HepG2 (cell line): ENCODE data around the gene NPTXR. TPM values are rescaled to one million over a fixed set of nuclear protein-coding genes. Genes with fewer than 3 reads are reported as not detected.

ENCODE experiments used
- ATAC-seq: fragments of 200-7000 bp; cut with Tn5 transposase; 3 replicates; pipeline ENCODE4 v1.9.1; 2020; ENCODE audit warnings: mild to moderate bottlenecking, moderate library complexity
- BruUV-seq: library from RNA; stranded (reverse); fragments of 400-500 nt; replicated peaks from 2 replicates; lab custom pipeline; 2021; lab: Mats Ljungman, UMichigan
- CTCF ChIA-PET: fragments of 300-600 bp; formaldehyde crosslinking; extraction: SDS; loops from one replicate; lab custom pipeline; 2021; ENCODE audit warnings: low total read pairs, inconsistent platforms, low intra/inter-chr PET ratio; lab: Yijun Ruan, JAX
- POLR2A ChIA-PET: fragments of 350-600 bp; sonication (Branson Sonifier 250); formaldehyde crosslinking; loops from one replicate; lab custom pipeline; 2020; ENCODE audit warnings: antibody characterized with exemption, inconsistent platforms; lab: Yijun Ruan, JAX
- DNase-seq: peaks from one replicate; pipeline ENCODE4 v3.0.0-alpha.2; 2015; ENCODE audit warnings: low spot score
- FAIRE-seq: peaks from 3 replicates; lab custom pipeline; 2011; peaks lifted over from hg19 to GRCh38; lab: Jason Lieb, UNC
- H2AFZ ChIP-seq: one replicate; pipeline ENCODE4 v1.6.1; 2011; ENCODE audit warnings: low read length, inconsistent platforms
- H3K27ac ChIP-seq: fragments of 300-600 bp; 3 replicates; pipeline ENCODE4 v1.8.0; 2011; ENCODE audit warnings: mixed run types, mild to moderate bottlenecking, mixed read lengths, low read length, inconsistent platforms; ENCODE audit not compliant: insufficient read depth; ENCODE audit errors: extremely low read length
- H3K27me3 ChIP-seq, 2 experiments: fragments of 200-600 bp in 1 of 2; 2 replicates in 1 of 2; 3 replicates in 1 of 2; pipeline versions ENCODE4 v1.6.0 to v1.8.0; 2011; ENCODE audit warnings: low read length in 2 of 2, mild to moderate bottlenecking in 2 of 2, moderate library complexity in 2 of 2, inconsistent platforms in 1 of 2; ENCODE audit not compliant: insufficient read depth in 2 of 2, control insufficient read depth in 1 of 2
- H3K36me3 ChIP-seq, 2 experiments: fragments of 200-600 bp in 1 of 2; replicated peaks in 1 of 2; 2 replicates in 1 of 2; 3 replicates in 1 of 2; pipeline versions ENCODE4 v1.5.1 to v1.8.0; 2011; ENCODE audit warnings: low read length in 2 of 2, inconsistent platforms in 1 of 2; ENCODE audit not compliant: insufficient read depth in 2 of 2, control insufficient read depth in 1 of 2
- H3K4me1 ChIP-seq: 2 replicates; pipeline ENCODE4 v1.5.1; 2012; ENCODE audit warnings: low read length, inconsistent platforms; ENCODE audit not compliant: insufficient read depth
- H3K4me2 ChIP-seq: 2 replicates; pipeline ENCODE4 v1.6.0; 2011; ENCODE audit warnings: low read depth, low read length, inconsistent platforms
- H3K4me3 ChIP-seq, 3 experiments: fragments of 200-600 bp in 1 of 3; sonication (generic), shearing (Covaris generic) in 1 of 3; replicated peaks in 1 of 3; 2 replicates each; pipeline ENCODE4 v1.5.1; 2011 to 2016; ENCODE audit warnings: low read length in 3 of 3, inconsistent platforms in 2 of 3, low read depth in 2 of 3, mild to moderate bottlenecking in 2 of 3, control low read depth in 1 of 3, mixed read lengths in 1 of 3; ENCODE audit not compliant: insufficient read depth in 1 of 3
- H3K79me2 ChIP-seq: one replicate; pipeline ENCODE4 v1.6.1; 2011; ENCODE audit warnings: low read length, inconsistent platforms; ENCODE audit not compliant: insufficient read depth
- H3K9ac ChIP-seq: 2 replicates; pipeline ENCODE4 v1.6.0; 2011; ENCODE audit warnings: mild to moderate bottlenecking, low read depth, low read length, inconsistent platforms; ENCODE audit not compliant: insufficient read depth
- H3K9me3 ChIP-seq: 2 replicates; pipeline ENCODE4 v1.5.1; 2012; ENCODE audit warnings: mild to moderate bottlenecking, low read length
- H4K20me1 ChIP-seq: 2 replicates; pipeline ENCODE4 v1.6.0; 2011; ENCODE audit warnings: inconsistent platforms, mild to moderate bottlenecking, low read length, moderate library complexity; ENCODE audit not compliant: insufficient read depth
- NFYB ChIP-seq: sonication (generic); formaldehyde crosslinking; IDR thresholded peaks from 2 replicates; pipeline ENCODE4 v1.4.0; 2020; ENCODE audit warnings: missing genetic modification reagents
- PAX8 ChIP-seq: sonication (generic); formaldehyde crosslinking; IDR thresholded peaks from 2 replicates; pipeline ENCODE4 v1.8.0; 2022; ENCODE audit warnings: mild to moderate bottlenecking, missing genetic modification reagents, borderline replicate concordance
- PHB2 ChIP-seq: fragments of 450-650 bp; IDR thresholded peaks from 2 replicates; pipeline ENCODE4 v1.6.1; 2018; ENCODE audit not compliant: partially characterized antibody
- SOX6 ChIP-seq, 2 experiments: fragments of 450-650 bp in 1 of 2; sonication (generic) in 1 of 2; formaldehyde crosslinking in 1 of 2; IDR thresholded peaks; 2 replicates each; pipeline versions ENCODE4 v1.4.0 to v1.6.1; 2017 to 2020; ENCODE audit warnings: antibody characterized with exemption in 1 of 2, mild to moderate bottlenecking in 1 of 2, missing genetic modification reagents in 1 of 2
- SYNCRIP ChIP-seq: fragments of 200-400 bp; formaldehyde crosslinking; IDR thresholded peaks from 2 replicates; pipeline ENCODE4 v1.6.1; 2018; ENCODE audit warnings: mild to moderate bottlenecking, low read depth, low read length; ENCODE audit not compliant: insufficient read depth
- YY1 ChIP-seq: IDR thresholded peaks from 2 replicates; pipeline ENCODE4 v1.6.1; 2011; ENCODE audit warnings: low read length, low read depth, moderate library complexity, mild to moderate bottlenecking; ENCODE audit not compliant: insufficient read depth, insufficient replicate concordance
- ZFP36L1 ChIP-seq: sonication (generic); formaldehyde crosslinking; IDR thresholded peaks from 2 replicates; pipeline ENCODE4 v1.8.0; 2022; ENCODE audit warnings: mild to moderate bottlenecking, missing genetic modification reagents, moderate library complexity
- ZNF160 ChIP-seq: sonication (generic); formaldehyde crosslinking; IDR thresholded peaks from 2 replicates; pipeline ENCODE4 v1.8.0; 2022; ENCODE audit warnings: mild to moderate bottlenecking, inconsistent platforms, missing genetic modification reagents
- ZNF550 ChIP-seq: sonication (generic); formaldehyde crosslinking; IDR thresholded peaks from 2 replicates; pipeline ENCODE4 v1.4.0; 2020; ENCODE audit warnings: mild to moderate bottlenecking, missing genetic modification reagents, borderline replicate concordance
- ZNF710 ChIP-seq: sonication (generic); formaldehyde crosslinking; IDR thresholded peaks from 2 replicates; pipeline ENCODE4 v1.5.0; 2020; ENCODE audit warnings: mild to moderate bottlenecking, missing genetic modification reagents, borderline replicate concordance
- WGBS: methylation state at CpG from one replicate; pipeline ENCODE4 v1.1.6; 2017; ENCODE audit warnings: low lambda C conversion rate; 5-methylcytosine and 5-hydroxymethylcytosine counted together
- in situ Hi-C: cut with HindIII; loops from 2 replicates; pipeline ENCODE4 v1.10.0; 2017; ENCODE audit warnings: low pct_unique_long_range_greater_than_20kb; ENCODE audit not compliant: extremely low pct_ligation_motif_present
- intact Hi-C: fragments of 100-400 bp; cut with micrococcal nuclease; formaldehyde crosslinking; loops from one replicate; pipeline ENCODE4 v1.10.0; 2022; ENCODE audit not compliant: unreplicated experiment
- polyA plus RNA-seq, 8 experiments: library from polyadenylated mRNA; depleted of rRNA in 3 of 8; stranded (reverse) in 7 of 8; unstranded in 1 of 8; fragments of >200 nt; fragmentation: Illumina TruSeq in 4 of 8; extraction: Trizol in 4 of 8; gene quantifications; 2 replicates each; pipeline versions ENCODE4 v1.2.1 to v1.2.3, GENCODE V29; 2011 to 2016; ENCODE audit warnings: low read depth in 4 of 8, missing spikeins in 1 of 8, mixed read lengths in 1 of 8; ENCODE audit not compliant: insufficient read depth in 1 of 8
- total RNA-seq, 5 experiments: library from RNA; depleted of rRNA; stranded (reverse); fragments of >200 nt; fragmentation: Illumina TruSeq; extraction: Trizol; gene quantifications; 2 replicates each; pipeline ENCODE4 v1.2.3, GENCODE V29; 2016; ENCODE audit warnings: low read depth in 1 of 5
- TF ChIP-seq, protein P1 (sequence below): IDR thresholded peaks from 2 replicates; pipeline ENCODE4 v1.6.1; 2016; ENCODE audit warnings: missing genetic modification reagents, missing compliant biosample characterization

NPTXR gene
- total and polyA plus RNA-seq, 2 of the 13 experiments (the other 11 are each of a cell fraction or from before 2014, with no cell fraction given) = 2.6 to 4.8 TPM

- no peaks in the 10 kb centered on the region for H3K36me3 ChIP-seq
- DNase-seq (no peak), FAIRE-seq (no peak), ATAC-seq (no peak; the same call in 2 of the 3 replicates)
- intact Hi-C loops = no loop called here
- POLR2A ChIA-PET = no interaction called here
- H3K27ac ChIP-seq = no peak overlapping the region
- CTCF ChIA-PET = no interaction called here
- in situ Hi-C loops = no loop called here
- TF ChIP-seq SOX6 (IDR thresholded peaks at IDR 0.05) (no peak), SOX6 (CRISPR knock-in tag; IDR thresholded peaks at IDR 0.05) (no peak), ZNF710 (CRISPR knock-in tag) (no peak), NFYB (CRISPR knock-in tag) (no peak), ZFP36L1 (CRISPR knock-in tag) (no peak), PHB2 (no peak), PAX8 (CRISPR knock-in tag) (no peak), ZNF550 (CRISPR knock-in tag) (no peak), ZNF160 (CRISPR knock-in tag) (no peak), SYNCRIP (no peak), YY1 (no peak)
- TF ChIP-seq, protein P1, sequence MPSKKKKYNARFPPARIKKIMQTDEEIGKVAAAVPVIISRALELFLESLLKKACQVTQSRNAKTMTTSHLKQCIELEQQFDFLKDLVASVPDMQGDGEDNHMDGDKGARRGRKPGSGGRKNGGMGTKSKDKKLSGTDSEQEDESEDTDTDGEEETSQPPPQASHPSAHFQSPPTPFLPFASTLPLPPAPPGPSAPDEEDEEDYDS (CRISPR knock-in tag) = no peak
- H3K4me2 ChIP-seq = no peak overlapping the region
- H3K9ac ChIP-seq = no peak overlapping the region
- H2AFZ ChIP-seq = no peak overlapping the region
- H3K79me2 ChIP-seq = no peaks in the 10 kb centered on the region
- H4K20me1 ChIP-seq = no peaks in the 10 kb centered on the region
- 0 out of 5 replicates have a peak, but pooled peaks cover 0 to 3% of the 10 kb centered on the region in 2 experiments for H3K27me3 ChIP-seq
- no TSS peak for BruUV-seq
- H3K4me1 ChIP-seq = peaks cover 17% of the 10 kb centered on the region; the same call in 1 of the 2 replicates
- H3K4me3 ChIP-seq = no peak overlapping the region
- H3K9me3 ChIP-seq = no peaks in the 10 kb centered on the region
- WGBS = 56% methylated on average over 8 of the region's 13 CpGs
These were observed 68.2 kb downstream of the NPTXR start for GRCh38 chr22:38775656-38776055.
